RWPE1 (cell line): ENCODE measurements around the gene DDX10.
"Not testable (repeated sequence)": the region's sequence is repeated elsewhere in the genome, so short reads cannot be mapped to it uniquely, and the experiment has no call there.

Experiments used
- CTCF ChIA-PET: fragments of 350-600 bp; sonication (Branson Sonifier 250); formaldehyde crosslinking; extraction: SDS; loops from one replicate; lab custom pipeline; 2021; lab: Yijun Ruan, JAX
- POLR2A ChIA-PET: fragments of 400-600 bp; formaldehyde crosslinking; extraction: SDS; loops from one replicate; lab custom pipeline; 2020; ENCODE audit warnings: antibody characterized with exemption; ENCODE audit not compliant: low non-redundant PET; lab: Yijun Ruan, JAX
- DNase-seq: peaks from one replicate; pipeline ENCODE4 v3.0.0; 2012; ENCODE audit warnings: low spot score
- H3K27ac ChIP-seq: fragments of 450-650 bp; 2 replicates; pipeline ENCODE4 v1.5.1; 2017
- CTCF ChIP-seq: fragments of 450-650 bp; conservative IDR thresholded peaks from 2 replicates; pipeline ENCODE4 v1.5.1; 2017; ENCODE audit warnings: low read depth, mild to moderate bottlenecking

Gene DDX10

GRCh38 chr11:108733479-108734116 lies 68.7 kb downstream of the DDX10 start:
- H3K27ac ChIP-seq = no peak overlapping the region
- peak; percentile 16 for DNase-seq
- ChIA-PET CTCF (interaction anchor here (0.5 kb wide), 1 partner anchor 164 kb away, joined by 3 read pairs; no protein-coding TSS in a partner anchor), POLR2A (no interaction called here)
- TF ChIP-seq CTCF = no peak

DNA sequence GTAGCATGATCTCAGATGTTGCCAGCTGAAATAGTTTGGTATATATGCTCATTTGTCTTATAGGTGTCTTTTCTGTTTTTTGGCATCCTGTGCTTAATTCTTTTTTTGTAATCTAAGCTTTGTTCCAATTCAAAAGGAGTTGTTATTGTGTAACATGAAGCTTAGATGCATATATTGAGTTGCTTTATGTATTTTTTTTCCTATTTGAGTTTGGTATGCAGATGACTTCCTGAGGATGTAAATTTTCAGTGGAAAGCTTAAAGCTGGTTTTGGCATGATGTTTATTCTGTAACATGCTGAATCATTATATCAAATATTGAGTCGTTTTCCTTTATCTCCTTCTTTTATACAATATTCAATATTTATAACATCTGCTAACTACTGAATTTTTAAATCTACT lies 69.4 kb downstream of the DDX10 start:
- H3K27ac ChIP-seq = no peak overlapping the region
- POLR2A ChIA-PET = no interaction called here
- CTCF ChIA-PET = interaction anchor here (0.6 to 1.6 kb wide), 5 partner anchors 10 to 1219 kb away, joined by 3 to 5 read pairs (median 3); no protein-coding TSS in a partner anchor
- no peak for DNase-seq
- no peak for TF ChIP-seq CTCF

DNA sequence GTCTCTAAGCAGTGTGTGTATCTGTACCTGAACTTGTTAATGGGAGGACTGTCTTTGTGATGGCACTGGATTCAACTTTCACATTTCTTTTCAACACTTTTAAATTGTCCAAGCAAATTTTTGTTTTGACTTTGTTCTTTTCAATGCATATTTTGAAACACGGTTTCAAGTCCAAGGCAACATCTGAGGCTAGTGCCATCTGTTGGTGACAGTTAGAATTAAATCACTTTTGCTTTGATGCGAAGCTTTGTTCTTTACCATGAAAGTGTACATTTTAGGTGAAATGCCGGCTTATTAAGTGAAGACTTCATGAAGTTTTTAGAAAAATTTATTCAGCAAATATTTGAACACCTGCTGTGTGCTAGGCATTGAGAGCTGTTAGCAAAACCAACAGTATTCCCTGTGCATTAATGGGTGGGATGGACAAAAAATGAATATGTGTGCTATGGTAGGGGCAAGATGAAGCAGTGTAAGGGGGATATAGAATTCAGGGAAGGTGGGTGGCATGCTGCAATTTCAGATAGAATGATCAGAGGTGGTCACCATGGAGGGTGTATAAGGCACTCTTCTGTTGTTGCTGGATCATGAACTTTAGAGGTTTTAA lies 70.2 kb downstream of the DDX10 start:
- ChIA-PET CTCF (interaction anchor here (0.6 to 1.6 kb wide), 5 partner anchors 46 to 1218 kb away, joined by 3 to 5 read pairs (median 3); no protein-coding TSS in a partner anchor), POLR2A (no interaction called here)
- DNase-seq = no peak
- H3K27ac ChIP-seq = no peak overlapping the region
- TF ChIP-seq CTCF = peak; percentile 26

DNA sequence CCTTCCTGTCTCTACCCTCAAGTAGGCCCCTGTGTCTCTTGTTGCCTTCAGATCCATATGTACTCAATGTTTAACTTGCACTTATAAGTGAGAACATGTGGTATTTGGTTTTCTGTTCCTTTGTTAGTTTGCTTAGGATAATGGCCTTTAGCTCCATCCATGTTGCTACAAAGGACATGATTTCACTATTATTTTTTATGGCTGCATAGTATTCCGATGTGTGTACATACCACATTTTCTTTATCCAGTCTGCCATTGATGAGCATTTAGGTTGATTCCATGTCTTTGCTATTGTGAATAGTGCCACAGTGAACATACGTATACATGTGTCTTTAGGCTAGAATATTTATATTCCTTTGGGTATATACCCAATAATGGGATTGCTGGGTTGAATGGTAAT lies 75.3 kb downstream of the DDX10 start:
- DNase-seq, POLR2A ChIA-PET, H3K27ac ChIP-seq: not testable (repeated sequence)
- CTCF ChIA-PET = interaction anchor here (0.6 kb wide), 1 partner anchor 94 kb away, joined by 8 read pairs; no protein-coding TSS in a partner anchor

DNA sequence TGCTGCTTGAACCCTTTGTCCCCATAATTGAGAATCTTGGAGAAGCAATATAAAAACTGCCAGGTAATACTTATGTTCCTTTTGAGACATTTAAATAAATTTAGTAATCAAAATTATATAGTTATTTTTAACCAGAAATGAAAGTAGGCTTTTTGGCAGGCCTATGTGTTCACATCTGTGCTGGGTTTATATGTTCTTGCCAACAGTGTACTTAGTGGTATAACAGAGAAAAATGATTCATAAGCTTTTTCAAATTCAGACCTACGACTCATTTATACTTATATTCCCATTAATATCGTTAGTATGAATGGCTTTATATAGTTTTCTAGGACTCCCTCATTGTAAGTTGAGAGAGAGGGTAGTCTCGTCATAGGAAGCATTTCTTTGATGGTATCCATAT lies 79.0 kb downstream of the DDX10 start:
- ChIA-PET CTCF (no interaction called here), POLR2A (no interaction called here)
- TF ChIP-seq CTCF = no peak
- no peak overlapping the region for H3K27ac ChIP-seq
- DNase-seq = no peak

DNA sequence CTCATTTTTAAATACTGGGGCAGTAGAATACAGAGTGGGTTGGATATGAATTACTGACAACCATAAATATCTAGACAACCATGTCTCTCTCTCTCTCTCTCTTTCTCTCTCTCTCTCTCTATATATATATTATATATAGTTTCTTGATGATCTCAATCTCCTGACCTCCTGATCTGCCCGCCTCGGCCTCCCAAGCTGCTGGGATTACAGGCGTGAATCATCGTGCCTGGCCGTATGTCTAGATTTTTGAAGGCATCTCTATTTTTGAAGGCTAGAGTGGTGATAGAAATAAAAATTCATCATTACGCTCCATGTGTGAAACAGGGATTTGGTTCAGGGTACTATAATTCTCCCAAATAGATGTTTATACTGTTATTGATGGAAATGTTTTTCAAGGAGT lies 84.1 kb downstream of the DDX10 start:
- no peak for TF ChIP-seq CTCF
- no peak overlapping the region for H3K27ac ChIP-seq
- CTCF ChIA-PET = interaction anchor here (0.6 kb wide), 1 partner anchor 823 kb away, joined by 6 read pairs; no protein-coding TSS in a partner anchor
- DNase-seq = no peak
- POLR2A ChIA-PET = no interaction called here

DNA sequence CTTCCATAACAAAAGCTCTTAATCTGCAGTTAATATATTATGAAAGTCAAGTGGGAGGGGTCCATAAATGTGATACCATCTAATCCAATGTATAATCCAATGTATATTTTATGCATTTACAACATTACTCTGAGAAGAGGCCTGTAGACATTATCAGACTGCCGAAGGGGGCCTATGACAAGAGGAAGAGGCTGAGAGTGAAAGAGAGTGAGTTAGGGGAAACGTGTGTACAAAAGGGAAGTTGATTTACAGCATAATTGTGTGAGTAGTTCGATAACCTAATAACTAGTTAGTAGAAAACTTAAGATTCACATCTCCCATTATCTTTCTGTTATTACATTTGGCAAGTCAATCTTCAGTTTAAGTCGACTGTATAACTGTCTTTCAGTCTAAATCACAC lies 86.6 kb downstream of the DDX10 start:
- no peak overlapping the region for H3K27ac ChIP-seq
- no peak for DNase-seq
- CTCF ChIA-PET = interaction anchor here (0.5 kb wide), 1 partner anchor 49 kb away, joined by 6 read pairs; no protein-coding TSS in a partner anchor
- no peak for TF ChIP-seq CTCF
- POLR2A ChIA-PET = no interaction called here
